Left ventricle myocardium inferior (tissue), 1 donor: ENCODE results near the gene QSER1. TPM values are rescaled to one million over a fixed set of nuclear protein-coding genes. Genes with fewer than 3 reads are reported as not detected.

ENCODE experiments used
- DNase-seq: peaks from one replicate; pipeline ENCODE4 v3.0.0-alpha.2; 2020
- H3K27ac ChIP-seq: fragments of 200-600 bp; replicated peaks from 2 replicates; pipeline ENCODE4 v1.8.0; 2021
- H3K27me3 ChIP-seq: fragments of 200-600 bp; 2 replicates; pipeline ENCODE4 v1.8.0; 2021; ENCODE audit warnings: low read depth
- H3K36me3 ChIP-seq: fragments of 200-600 bp; 2 replicates; pipeline ENCODE4 v1.8.0; 2021
- H3K4me1 ChIP-seq: fragments of 200-600 bp; 2 replicates; pipeline ENCODE4 v1.8.0; 2021
- H3K4me3 ChIP-seq: fragments of 200-600 bp; 2 replicates; pipeline ENCODE4 v1.8.0; 2021; ENCODE audit warnings: mild to moderate bottlenecking, moderate library complexity
- H3K9me3 ChIP-seq: fragments of 200-600 bp; replicated peaks from 2 replicates; pipeline ENCODE4 v1.8.0; 2021
- CTCF ChIP-seq: fragments of 200-600 bp; IDR thresholded peaks from 2 replicates; pipeline ENCODE4 v1.8.0; 2021; ENCODE audit warnings: antibody characterized with exemption, mild to moderate bottlenecking, borderline replicate concordance
- intact Hi-C: fragments of 100-400 bp; cut with micrococcal nuclease; formaldehyde crosslinking; loops from one replicate; pipeline ENCODE4 v1.11.0; 2022
- total RNA-seq: library from RNA; stranded (reverse); fragmentation: NEBNext Ultra II Directional; extraction: Animal tissue kit (Norgen Biotek cat#: 25700); gene quantifications from one replicate; pipeline ENCODE4 v1.2.1, GENCODE V29; 2021
- donor health status: DM: no; HTN: yes; CAD: no; lungs with severe emphysema.

QSER1 gene
- total RNA-seq, 1 donor from 2014 or later: 15.0 TPM

- TF ChIP-seq CTCF: no peak
These were observed 126.2 kb downstream of the QSER1 start for GRCh38 chr11:33018840-33019239.

DNA sequence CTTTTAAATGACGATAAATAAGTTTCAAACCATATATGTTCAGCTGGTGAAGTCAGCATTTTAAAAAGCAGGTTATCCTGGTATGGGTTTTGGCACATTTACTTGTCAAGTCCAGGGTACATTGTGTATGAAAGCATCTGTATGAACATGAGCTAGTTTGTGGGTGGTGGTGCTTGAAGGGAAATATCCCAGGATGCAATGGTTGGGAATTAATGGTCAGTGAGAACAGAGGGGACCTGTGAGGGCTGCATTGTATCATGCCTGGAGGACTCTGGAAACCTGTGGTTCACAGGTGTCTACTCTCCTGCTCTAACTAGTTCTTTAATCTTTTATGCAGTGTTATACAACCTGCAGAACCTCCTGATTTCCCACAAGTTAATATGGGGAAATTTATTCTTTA is 128.9 kb downstream of the QSER1 start:
- no peak overlapping the region for H3K27ac ChIP-seq
- intact Hi-C loops: no loop called here
- H3K9me3 ChIP-seq: no peaks in the 10 kb centered on the region
- no peak for TF ChIP-seq CTCF
- no peak overlapping the region for H3K4me3 ChIP-seq
- peaks cover 48% of the 10 kb centered on the region for H3K27me3 ChIP-seq
- DNase-seq: no peak
- H3K36me3 ChIP-seq: no peaks in the 10 kb centered on the region
- peaks cover 1% of the 10 kb centered on the region for H3K4me1 ChIP-seq

More at GRCh38 chr11:33018840-33019239, 126.2 kb downstream of the QSER1 start:
- intact Hi-C loops: no loop called here
- peaks cover 63% of the 10 kb centered on the region for H3K27me3 ChIP-seq
- H3K36me3 ChIP-seq: no peaks in the 10 kb centered on the region
- H3K4me1 ChIP-seq: peaks cover 13% of the 10 kb centered on the region
- no peak overlapping the region for H3K27ac ChIP-seq
- no peak overlapping the region for H3K4me3 ChIP-seq
- DNase-seq: no peak
- H3K9me3 ChIP-seq: no peaks in the 10 kb centered on the region

GRCh38 chr11:33021937-33022336 is 129.3 kb downstream of the QSER1 start:
- TF ChIP-seq CTCF: no peak
- no peaks in the 10 kb centered on the region for H3K4me1 ChIP-seq
- intact Hi-C loops: no loop called here

DNA sequence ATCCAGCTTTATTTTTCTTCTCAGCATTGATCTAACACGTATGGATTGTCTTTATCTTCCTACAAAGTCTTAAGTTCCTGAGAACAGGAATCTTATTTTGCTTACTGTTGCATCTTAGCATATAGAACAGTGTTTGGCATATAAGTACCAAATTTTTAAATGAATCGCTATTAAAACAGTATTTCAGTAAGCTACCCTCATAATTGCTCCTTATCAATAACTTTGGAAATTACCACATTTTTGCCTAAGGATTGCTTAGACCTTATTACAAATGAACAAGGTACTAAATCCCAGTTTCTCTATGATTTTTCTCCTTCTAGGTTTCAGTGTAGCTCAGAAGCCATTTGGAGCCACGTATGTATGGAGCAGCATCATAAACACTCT is 132.7 kb downstream of the QSER1 start:
- no peak for TF ChIP-seq CTCF
- intact Hi-C loops: no loop called here

More at GRCh38 chr11:33021937-33022336, 129.3 kb downstream of the QSER1 start:
- Histone ChIP-seq H3K36me3 (no peaks in the 10 kb centered on the region), H3K27me3 (peaks cover 44% of the 10 kb centered on the region), H3K27ac (no peak overlapping the region), H3K9me3 (no peaks in the 10 kb centered on the region), H3K4me3 (no peak overlapping the region)
- DNase-seq: no peak

GRCh38 chr11:33027233-33027632 is 134.6 kb downstream of the QSER1 start:
- H3K4me3 ChIP-seq: no peak overlapping the region
- intact Hi-C loops: no loop called here
- H3K4me1 ChIP-seq: no peaks in the 10 kb centered on the region
- no peak for TF ChIP-seq CTCF
- peaks cover 6% of the 10 kb centered on the region for H3K27me3 ChIP-seq
- no peak for DNase-seq
- no peaks in the 10 kb centered on the region for H3K9me3 ChIP-seq
- H3K36me3 ChIP-seq: no peaks in the 10 kb centered on the region
- H3K27ac ChIP-seq: no peak overlapping the region

More for the DNA sequence above, 132.7 kb downstream of the QSER1 start:
- Histone ChIP-seq H3K9me3 (no peaks in the 10 kb centered on the region), H3K36me3 (no peaks in the 10 kb centered on the region), H3K4me3 (no peak overlapping the region), H3K4me1 (no peaks in the 10 kb centered on the region), H3K27me3 (peaks cover 18% of the 10 kb centered on the region), H3K27ac (no peak overlapping the region)
- DNase-seq: no peak
